IPS-15b (cell line): ENCODE results near the gene NOTUM.

Source experiments
- H3K27me3 ChIP-seq: one replicate; pipeline ENCODE4 v1.6.1; 2013; ENCODE audit warnings: low read length; ENCODE audit not compliant: control insufficient read depth, insufficient read depth
- H3K36me3 ChIP-seq: one replicate; pipeline ENCODE4 v1.6.1; 2013; ENCODE audit warnings: low read length; ENCODE audit not compliant: control insufficient read depth, insufficient read depth
- H3K4me1 ChIP-seq: one replicate; pipeline ENCODE4 v1.6.1; 2013; ENCODE audit warnings: mild to moderate bottlenecking, low read length; ENCODE audit not compliant: control insufficient read depth, insufficient read depth
- H3K4me3 ChIP-seq: one replicate; pipeline ENCODE4 v1.5.1; 2013; ENCODE audit warnings: low read depth, low read length
- H3K9ac ChIP-seq: one replicate; pipeline ENCODE4 v1.6.1; 2013; ENCODE audit warnings: low read depth, mild to moderate bottlenecking, low read length
- H3K9me3 ChIP-seq: one replicate; pipeline ENCODE4 v1.6.1; 2013; ENCODE audit warnings: mild to moderate bottlenecking, low read length; ENCODE audit not compliant: control insufficient read depth, insufficient read depth

The NOTUM gene

GRCh38 chr17:82001571-82002056 lies 40.6 kb upstream of the NOTUM start:
- peaks cover 6% of the 10 kb centered on the region for H3K36me3 ChIP-seq
- H3K4me3 ChIP-seq = no peak overlapping the region
- no peaks in the 10 kb centered on the region for H3K9me3 ChIP-seq
- no peak overlapping the region for H3K9ac ChIP-seq
- no peaks in the 10 kb centered on the region for H3K27me3 ChIP-seq
- H3K4me1 ChIP-seq = no peaks in the 10 kb centered on the region

- Histone ChIP-seq H3K4me3 (no peak overlapping the region), H3K4me1 (no peaks in the 10 kb centered on the region), H3K36me3 (peaks cover 7% of the 10 kb centered on the region), H3K9ac (no peak overlapping the region), H3K27me3 (no peaks in the 10 kb centered on the region), H3K9me3 (no peaks in the 10 kb centered on the region)
These were observed 40.0 kb upstream of the NOTUM start for GRCh38 chr17:82000803-82001570.

GRCh38 chr17:81999976-82000802 lies 39.2 kb upstream of the NOTUM start:
- peaks cover 7% of the 10 kb centered on the region for H3K36me3 ChIP-seq
- no peak overlapping the region for H3K4me3 ChIP-seq
- no peaks in the 10 kb centered on the region for H3K27me3 ChIP-seq
- H3K9me3 ChIP-seq = no peaks in the 10 kb centered on the region
- no peak overlapping the region for H3K9ac ChIP-seq
- H3K4me1 ChIP-seq = no peaks in the 10 kb centered on the region

- H3K36me3 ChIP-seq = peaks cover 7% of the 10 kb centered on the region
- H3K4me3 ChIP-seq = no peak overlapping the region
- H3K9ac ChIP-seq = no peak overlapping the region
- no peaks in the 10 kb centered on the region for H3K27me3 ChIP-seq
- H3K4me1 ChIP-seq = no peaks in the 10 kb centered on the region
- no peaks in the 10 kb centered on the region for H3K9me3 ChIP-seq
These were observed 38.6 kb upstream of the NOTUM start for GRCh38 chr17:81999587-81999975.

- H3K9ac ChIP-seq = no peak overlapping the region
- H3K4me3 ChIP-seq = no peak overlapping the region
- H3K36me3 ChIP-seq = peaks cover 7% of the 10 kb centered on the region
- no peaks in the 10 kb centered on the region for H3K9me3 ChIP-seq
- no peaks in the 10 kb centered on the region for H3K27me3 ChIP-seq
- no peaks in the 10 kb centered on the region for H3K4me1 ChIP-seq
These were observed 37.9 kb upstream of the NOTUM start for GRCh38 chr17:81998691-81999438.

GRCh38 chr17:81998212-81998611 lies 37.2 kb upstream of the NOTUM start:
- no peaks in the 10 kb centered on the region for H3K27me3 ChIP-seq
- H3K9me3 ChIP-seq = no peaks in the 10 kb centered on the region
- H3K36me3 ChIP-seq = peaks cover 7% of the 10 kb centered on the region
- no peaks in the 10 kb centered on the region for H3K4me1 ChIP-seq
- H3K9ac ChIP-seq = no peak overlapping the region
- H3K4me3 ChIP-seq = no peak overlapping the region

GRCh38 chr17:81996757-81997441 lies 35.9 kb upstream of the NOTUM start:
- Histone ChIP-seq H3K27me3 (no peaks in the 10 kb centered on the region), H3K36me3 (peaks cover 7% of the 10 kb centered on the region), H3K9me3 (no peaks in the 10 kb centered on the region), H3K4me3 (no peak overlapping the region), H3K4me1 (no peaks in the 10 kb centered on the region), H3K9ac (no peak overlapping the region)

GRCh38 chr17:81996232-81996756 lies 35.3 kb upstream of the NOTUM start:
- no peak overlapping the region for H3K4me3 ChIP-seq
- no peaks in the 10 kb centered on the region for H3K9me3 ChIP-seq
- H3K9ac ChIP-seq = no peak overlapping the region
- H3K27me3 ChIP-seq = no peaks in the 10 kb centered on the region
- H3K36me3 ChIP-seq = peaks cover 7% of the 10 kb centered on the region
- no peaks in the 10 kb centered on the region for H3K4me1 ChIP-seq

GRCh38 chr17:81995463-81996231 lies 34.7 kb upstream of the NOTUM start:
- Histone ChIP-seq H3K27me3 (no peaks in the 10 kb centered on the region), H3K9me3 (no peaks in the 10 kb centered on the region), H3K4me3 (no peak overlapping the region), H3K4me1 (no peaks in the 10 kb centered on the region), H3K9ac (no peak overlapping the region), H3K36me3 (peaks cover 7% of the 10 kb centered on the region)

- H3K4me1 ChIP-seq = no peaks in the 10 kb centered on the region
- H3K9me3 ChIP-seq = no peaks in the 10 kb centered on the region
- no peaks in the 10 kb centered on the region for H3K27me3 ChIP-seq
- no peak overlapping the region for H3K9ac ChIP-seq
- peaks cover 4% of the 10 kb centered on the region for H3K36me3 ChIP-seq
- no peak overlapping the region for H3K4me3 ChIP-seq
These were observed 33.8 kb upstream of the NOTUM start for GRCh38 chr17:81994593-81995462.
